ES-I3 (cell line): ENCODE data around the gene KLHL26.
"Not testable (repeated sequence)": the region's sequence is repeated elsewhere in the genome, so short reads cannot be mapped to it uniquely, and the experiment has no call there.

ENCODE experiments used
- H3K36me3 ChIP-seq: 2 replicates; pipeline ENCODE4 v1.6.1; 2013; ENCODE audit warnings: mild to moderate bottlenecking, low read length, control low read depth, moderate library complexity; ENCODE audit not compliant: insufficient read depth
- H3K4me1 ChIP-seq: 2 replicates; pipeline ENCODE4 v1.6.1; 2013; ENCODE audit warnings: mild to moderate bottlenecking, control low read depth, low read length; ENCODE audit not compliant: insufficient read depth
- H3K9ac ChIP-seq: 2 replicates; pipeline ENCODE4 v1.6.1; 2013; ENCODE audit warnings: low read depth, mild to moderate bottlenecking, low read length, moderate library complexity
- H3K9me3 ChIP-seq: 2 replicates; pipeline ENCODE4 v1.6.1; 2013; ENCODE audit warnings: mild to moderate bottlenecking, low read length, moderate library complexity; ENCODE audit not compliant: control insufficient read depth, insufficient read depth

Gene KLHL26

DNA sequence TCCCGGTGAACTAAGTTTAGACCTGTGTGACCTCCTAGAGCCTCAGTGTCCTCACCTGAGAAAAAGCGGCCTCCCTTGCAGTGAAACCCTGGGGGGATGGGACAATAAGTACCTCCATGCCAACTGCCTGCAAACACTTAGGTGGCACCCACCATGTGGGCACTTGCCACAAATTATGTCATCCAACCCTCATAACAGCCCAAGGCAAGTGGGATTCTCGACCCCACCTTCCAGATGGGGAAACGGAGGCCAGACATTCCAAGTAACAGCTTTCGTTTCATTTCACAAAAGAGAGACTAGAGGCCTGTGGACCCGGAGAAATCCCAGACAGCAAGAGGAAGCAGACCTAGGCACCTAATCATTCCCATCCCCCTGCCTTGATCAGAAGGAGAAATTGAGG lies 41.4 kb upstream of the KLHL26 start:
- Histone ChIP-seq H3K9me3 (no peaks in the 10 kb centered on the region), H3K4me1 (peaks cover 18% of the 10 kb centered on the region; the same call in 1 of the 2 replicates), H3K36me3 (no peaks in the 10 kb centered on the region), H3K9ac (no peak overlapping the region)

DNA sequence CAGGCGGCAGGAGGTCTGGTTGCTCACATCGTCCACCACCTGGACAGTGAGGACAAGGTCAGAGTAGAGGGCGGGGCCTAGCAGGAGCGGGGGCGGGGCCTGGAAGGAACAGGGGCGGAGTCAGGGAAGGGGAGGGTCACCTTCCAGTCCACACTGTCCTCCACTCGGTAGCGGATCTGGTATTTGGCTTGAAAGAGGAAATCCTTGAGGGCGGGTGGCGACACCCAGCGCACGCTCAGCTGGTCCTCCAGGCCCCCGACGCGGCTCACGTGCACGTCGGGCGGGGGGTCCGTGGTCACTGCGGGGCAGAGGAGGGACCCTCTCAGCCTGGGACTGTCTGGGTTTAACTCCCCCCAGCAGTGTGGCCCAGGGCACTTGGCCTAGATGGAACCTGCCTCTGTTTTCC lies 40.1 kb upstream of the KLHL26 start:
- Histone ChIP-seq H3K9me3 (no peaks in the 10 kb centered on the region), H3K36me3 (no peaks in the 10 kb centered on the region), H3K9ac (peak overlapping the region; percentile 34; the same call in 1 of the 2 replicates), H3K4me1 (peaks cover 14% of the 10 kb centered on the region; the same call in 1 of the 2 replicates)

DNA sequence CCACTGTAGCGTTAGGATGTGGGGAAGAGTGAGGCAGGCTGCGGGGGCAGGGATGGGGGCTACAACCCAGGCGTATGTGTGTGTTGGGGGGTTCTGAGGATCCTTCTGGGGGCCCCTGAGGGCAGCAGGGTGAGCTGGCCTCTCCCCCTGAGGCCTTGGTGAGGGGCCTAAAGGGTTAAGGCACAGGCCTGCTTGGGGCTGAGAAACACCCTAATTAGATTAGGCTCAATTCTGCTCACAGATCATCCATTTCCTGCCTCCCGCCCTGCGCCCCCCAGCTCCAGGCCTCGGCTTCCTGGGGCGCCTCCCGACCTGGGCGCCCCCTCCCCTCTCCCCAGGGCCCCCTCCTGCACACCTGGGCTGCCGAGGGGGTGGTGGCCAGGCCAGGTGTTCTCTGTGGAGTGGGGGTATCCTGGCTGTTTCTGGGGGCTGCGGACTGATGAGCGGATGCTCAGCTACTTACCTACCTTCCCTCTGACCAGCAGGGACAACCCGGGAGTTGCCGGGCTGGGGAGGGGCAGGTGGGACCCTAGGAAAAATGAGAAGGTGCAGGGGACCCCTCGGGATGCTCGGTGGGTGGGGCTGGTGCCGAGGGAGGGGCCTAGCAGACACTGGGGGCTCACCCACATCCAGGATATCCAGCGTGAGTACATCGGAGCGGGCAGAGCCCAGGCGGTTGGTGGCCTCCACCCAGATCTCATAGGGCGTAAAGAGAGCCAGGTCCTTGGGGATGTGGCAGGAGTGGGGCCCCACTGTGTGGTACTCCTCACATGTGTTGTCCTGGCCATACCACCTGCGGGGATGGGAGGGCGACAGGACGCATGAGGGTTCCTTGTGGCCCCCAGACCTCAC lies 38.8 kb upstream of the KLHL26 start:
- H3K36me3 ChIP-seq: no peaks in the 10 kb centered on the region
- H3K9me3 ChIP-seq: no peaks in the 10 kb centered on the region
- H3K9ac ChIP-seq: no peak overlapping the region
- peaks cover 14% of the 10 kb centered on the region; the same call in 1 of the 2 replicates for H3K4me1 ChIP-seq

DNA sequence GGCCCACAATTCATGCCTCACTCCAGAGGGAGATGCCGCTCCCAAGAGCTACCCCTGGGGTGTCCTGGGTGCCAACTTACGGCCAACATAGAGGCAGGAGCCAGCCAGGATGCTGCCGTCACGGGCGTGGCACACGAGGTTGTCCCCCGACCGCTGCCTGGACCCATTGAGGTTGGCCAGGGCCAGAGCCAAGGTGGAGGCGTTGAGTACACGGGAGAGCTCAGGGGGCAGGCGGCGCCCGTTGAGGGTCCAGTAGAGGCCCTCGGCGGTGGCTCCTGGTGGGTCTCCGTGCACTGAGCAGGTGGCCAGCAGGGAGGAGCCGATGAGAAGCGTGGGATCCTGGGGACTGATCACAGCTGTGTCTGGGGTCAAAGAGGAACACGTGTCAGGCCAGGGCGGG lies 37.3 kb upstream of the KLHL26 start:
- peaks cover 18% of the 10 kb centered on the region; the same call in 1 of the 2 replicates for H3K4me1 ChIP-seq
- no peaks in the 10 kb centered on the region for H3K36me3 ChIP-seq
- no peak overlapping the region for H3K9ac ChIP-seq
- no peaks in the 10 kb centered on the region for H3K9me3 ChIP-seq

DNA sequence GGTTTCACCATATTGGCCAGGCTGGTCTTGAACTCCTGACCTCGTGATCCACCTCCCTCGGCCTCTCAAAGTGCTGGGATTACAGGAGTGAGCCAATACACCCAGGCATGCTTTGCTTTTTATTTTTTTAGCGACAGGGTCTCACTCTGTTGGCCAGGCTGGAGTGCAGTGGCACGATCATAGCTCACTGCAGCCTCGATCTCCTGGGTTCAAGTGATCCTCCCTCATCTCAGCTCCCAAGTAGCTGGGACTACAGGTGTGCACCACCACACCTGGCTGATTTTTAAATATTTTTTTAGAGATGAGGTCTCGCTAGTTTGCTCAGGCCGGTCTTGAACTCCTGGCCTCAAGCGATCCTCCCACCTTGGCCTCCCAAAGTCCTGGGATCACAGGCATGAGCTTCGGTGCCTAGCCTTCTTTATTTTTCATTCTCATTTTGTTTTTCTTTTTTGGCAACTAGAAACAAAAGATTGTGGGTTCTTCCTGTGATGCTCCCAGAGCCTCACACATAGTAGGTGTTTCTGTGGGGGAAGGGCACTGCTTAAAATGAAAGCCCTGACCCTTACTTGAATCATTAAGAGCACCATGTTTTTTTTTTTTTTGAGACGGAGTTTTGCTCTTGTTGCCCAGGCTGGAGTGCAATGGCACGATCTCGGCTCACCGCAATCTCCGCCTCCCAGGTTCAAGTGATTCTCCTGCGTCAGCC lies 36.0 kb upstream of the KLHL26 start:
- not testable (repeated sequence) for H3K36me3 ChIP-seq, H3K9ac ChIP-seq
- H3K4me1 ChIP-seq: peaks cover 11% of the 10 kb centered on the region; the same call in 1 of the 2 replicates

DNA sequence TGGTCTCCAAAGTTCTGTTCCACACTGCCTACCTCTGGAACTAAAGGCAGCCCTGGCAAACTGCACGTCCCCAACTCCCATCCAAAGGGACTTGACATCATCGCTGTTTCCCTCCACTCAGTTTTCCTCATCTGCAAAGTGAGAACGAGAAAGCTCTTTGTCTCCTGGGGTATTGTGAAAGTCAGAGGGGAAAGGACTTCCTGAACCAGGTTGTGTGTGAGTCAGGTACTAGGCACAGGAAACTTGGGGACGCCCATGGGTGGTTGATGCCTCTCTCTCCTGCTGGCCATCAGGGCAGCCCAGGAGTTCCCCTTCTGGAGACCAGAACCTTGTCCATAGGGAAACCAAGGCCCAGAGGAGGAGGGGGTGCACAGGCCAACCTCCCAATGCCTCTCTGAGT lies 35.0 kb upstream of the KLHL26 start:
- Histone ChIP-seq H3K4me1 (peaks cover 8% of the 10 kb centered on the region; the same call in 1 of the 2 replicates), H3K9me3 (no peaks in the 10 kb centered on the region), H3K9ac (no peak overlapping the region), H3K36me3 (no peaks in the 10 kb centered on the region)

More for the DNA sequence above, 36.0 kb upstream of the KLHL26 start:
- H3K9me3 ChIP-seq: not testable (repeated sequence)

DNA sequence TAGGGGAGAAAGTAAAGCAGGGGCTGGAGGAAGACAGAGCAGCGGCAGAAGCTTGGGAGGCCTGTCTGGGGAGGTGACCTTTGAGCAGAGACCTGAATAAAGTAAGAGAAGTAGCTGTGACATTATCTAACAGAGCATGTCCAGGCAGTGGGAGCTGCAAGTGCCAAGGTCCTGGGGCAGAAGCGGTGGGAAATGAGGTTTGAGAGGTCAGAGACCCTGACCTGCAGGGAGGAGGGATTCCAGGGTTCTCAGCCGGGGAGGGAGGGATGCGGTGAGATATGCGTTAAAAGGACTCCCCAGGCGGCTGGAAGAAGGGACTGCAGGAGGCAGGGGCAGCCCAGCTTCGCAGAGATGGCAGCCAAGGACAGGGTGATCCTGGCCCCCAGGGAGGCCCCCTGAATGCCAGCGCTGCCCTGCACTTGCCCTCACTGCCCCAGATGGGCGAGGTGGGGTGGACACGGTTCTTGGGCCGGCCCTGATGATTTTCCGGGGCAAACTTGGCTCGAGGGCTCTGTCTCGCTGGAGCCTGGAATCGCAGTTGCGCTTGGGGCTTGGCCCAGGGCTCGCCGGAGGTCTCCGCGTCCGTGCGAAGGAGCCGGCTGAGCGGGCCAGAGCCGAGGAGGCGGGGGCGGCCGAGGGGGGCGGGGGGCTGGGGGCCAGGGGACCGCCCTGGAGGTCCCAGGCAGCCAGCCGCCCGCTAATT lies 33.4 kb upstream of the KLHL26 start:
- Histone ChIP-seq H3K4me1 (peaks cover 8% of the 10 kb centered on the region; the same call in 1 of the 2 replicates), H3K9ac (peak overlapping the region; percentile 27; the same call in 1 of the 2 replicates), H3K9me3 (no peaks in the 10 kb centered on the region), H3K36me3 (no peaks in the 10 kb centered on the region)

DNA sequence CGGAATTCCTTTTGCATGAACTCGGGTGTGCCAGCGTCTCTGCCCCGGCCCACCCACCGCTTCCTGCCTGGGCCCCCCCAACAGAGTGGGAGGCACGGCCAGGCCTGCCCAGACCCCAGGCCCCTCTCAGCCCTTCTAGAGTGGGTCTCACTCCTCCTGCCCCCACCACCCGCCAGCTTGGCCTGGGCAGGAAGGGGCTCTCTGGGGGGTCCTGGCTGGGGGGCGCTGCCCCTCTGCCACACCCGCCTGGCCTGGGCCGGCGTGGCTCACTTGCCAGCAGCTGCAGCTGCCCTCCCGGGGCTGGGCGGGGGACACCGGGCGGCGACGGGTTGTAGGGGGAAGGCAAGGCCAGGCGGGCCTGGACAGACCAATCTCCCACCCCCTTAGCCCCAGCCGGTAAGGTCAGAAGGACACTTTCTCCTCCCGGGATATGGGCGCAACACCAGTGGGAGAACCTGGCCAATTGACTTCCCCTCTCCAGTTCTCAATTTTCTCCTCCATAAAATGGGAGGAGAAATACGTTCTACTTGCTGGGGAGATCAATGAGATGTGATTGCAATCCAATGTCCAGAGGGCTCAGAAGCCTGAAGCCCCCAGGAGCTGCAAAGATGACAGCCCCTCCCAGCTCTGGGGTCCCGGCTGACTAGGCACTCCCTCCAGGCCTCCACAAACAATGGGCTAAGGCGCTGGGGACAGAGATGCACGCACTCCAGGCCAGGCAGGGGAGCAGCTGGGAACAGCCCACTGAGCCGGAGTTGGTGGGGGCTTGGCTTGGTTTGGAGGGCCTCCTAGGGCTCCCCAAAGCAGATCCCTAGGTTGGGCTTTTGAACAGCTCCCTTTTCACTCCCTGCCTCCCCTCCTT lies 32.6 kb upstream of the KLHL26 start:
- peak overlapping the region; percentile 27; the same call in 1 of the 2 replicates for H3K9ac ChIP-seq
- H3K4me1 ChIP-seq: peaks cover 8% of the 10 kb centered on the region; the same call in 1 of the 2 replicates
- no peaks in the 10 kb centered on the region for H3K36me3 ChIP-seq
- no peaks in the 10 kb centered on the region for H3K9me3 ChIP-seq

DNA sequence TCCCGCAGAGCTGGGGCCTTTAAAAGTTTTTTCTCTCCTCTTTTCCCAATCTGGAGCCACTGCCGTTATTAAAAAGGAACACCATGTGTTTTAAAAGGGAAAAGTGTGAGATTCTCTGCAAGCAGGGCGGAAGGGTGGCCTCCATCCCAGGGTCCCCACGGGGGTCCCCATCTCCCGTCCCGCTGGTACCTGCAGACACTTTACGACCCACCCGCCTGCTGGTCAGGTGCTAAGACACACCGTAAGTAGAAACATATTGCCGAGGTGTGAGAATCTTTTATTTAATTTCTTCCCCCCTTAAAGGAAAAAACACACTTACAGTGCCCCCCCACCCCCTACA lies 32.0 kb upstream of the KLHL26 start:
- Histone ChIP-seq H3K9ac (no peak overlapping the region), H3K36me3 (no peaks in the 10 kb centered on the region), H3K9me3 (no peaks in the 10 kb centered on the region), H3K4me1 (peaks cover 12% of the 10 kb centered on the region; the same call in 1 of the 2 replicates)

DNA sequence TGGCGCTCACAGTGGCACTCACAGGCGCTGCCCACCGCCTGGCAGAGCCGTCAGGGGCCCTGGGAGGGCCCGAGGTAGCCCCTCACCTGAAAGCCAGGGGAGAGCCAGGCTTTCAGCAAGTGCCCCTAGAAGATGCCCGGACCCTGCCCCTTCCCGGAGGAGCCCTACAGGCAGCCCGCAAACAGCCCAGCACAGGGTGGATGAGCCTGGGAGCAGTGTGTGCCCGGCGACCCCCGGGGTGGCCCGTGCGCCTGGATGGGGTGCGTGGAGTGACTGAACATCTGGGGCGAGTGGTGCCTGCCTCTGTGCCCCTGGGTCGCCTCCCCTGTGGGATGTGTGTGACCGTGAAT lies 31.7 kb upstream of the KLHL26 start:
- H3K9ac ChIP-seq: no peak overlapping the region; the same call in 1 of the 2 replicates
- no peaks in the 10 kb centered on the region for H3K36me3 ChIP-seq
- no peaks in the 10 kb centered on the region for H3K9me3 ChIP-seq
- peaks cover 16% of the 10 kb centered on the region for H3K4me1 ChIP-seq

DNA sequence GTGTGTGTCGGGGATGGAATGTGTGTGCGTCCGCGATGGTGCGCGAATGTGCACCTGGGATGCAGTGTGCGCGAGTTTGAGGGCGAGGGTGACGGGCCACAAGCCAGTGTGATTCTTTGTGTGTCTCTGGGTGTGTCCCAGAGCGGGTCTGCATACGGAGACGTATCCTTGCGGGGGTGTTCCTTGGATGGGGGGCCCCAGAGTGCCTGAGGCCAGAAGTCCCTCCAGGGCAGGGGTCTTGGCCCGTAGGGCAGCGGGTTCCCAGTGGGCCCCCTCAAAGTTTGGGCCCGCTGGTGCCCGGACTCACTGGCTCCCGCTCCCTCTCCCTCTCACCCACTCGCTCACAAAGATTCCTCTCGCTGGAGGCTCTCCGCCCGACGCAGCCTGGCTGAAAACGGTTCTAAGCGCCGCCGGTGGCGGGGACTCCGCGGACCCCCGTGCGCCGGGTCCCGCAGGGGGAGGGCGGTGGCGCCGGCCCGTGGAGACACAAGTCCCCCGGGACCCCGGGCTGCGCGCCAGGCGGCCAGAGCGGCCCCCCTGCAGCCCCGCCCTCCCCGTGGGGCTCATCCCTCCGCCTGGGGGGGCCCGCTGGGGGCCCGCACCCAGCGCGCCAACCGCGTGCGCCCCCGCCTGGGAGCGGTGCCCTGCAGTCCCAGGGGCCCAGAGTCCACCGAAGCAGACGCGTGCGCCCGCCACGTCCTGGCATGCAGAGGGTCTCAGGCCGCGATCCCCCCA lies 31.1 kb upstream of the KLHL26 start:
- H3K9ac ChIP-seq: 0 out of 2 replicates have a peak overlapping the region, but pooled peaks have one; percentile 1
- H3K9me3 ChIP-seq: no peaks in the 10 kb centered on the region
- peaks cover 19% of the 10 kb centered on the region for H3K4me1 ChIP-seq
- H3K36me3 ChIP-seq: no peaks in the 10 kb centered on the region

DNA sequence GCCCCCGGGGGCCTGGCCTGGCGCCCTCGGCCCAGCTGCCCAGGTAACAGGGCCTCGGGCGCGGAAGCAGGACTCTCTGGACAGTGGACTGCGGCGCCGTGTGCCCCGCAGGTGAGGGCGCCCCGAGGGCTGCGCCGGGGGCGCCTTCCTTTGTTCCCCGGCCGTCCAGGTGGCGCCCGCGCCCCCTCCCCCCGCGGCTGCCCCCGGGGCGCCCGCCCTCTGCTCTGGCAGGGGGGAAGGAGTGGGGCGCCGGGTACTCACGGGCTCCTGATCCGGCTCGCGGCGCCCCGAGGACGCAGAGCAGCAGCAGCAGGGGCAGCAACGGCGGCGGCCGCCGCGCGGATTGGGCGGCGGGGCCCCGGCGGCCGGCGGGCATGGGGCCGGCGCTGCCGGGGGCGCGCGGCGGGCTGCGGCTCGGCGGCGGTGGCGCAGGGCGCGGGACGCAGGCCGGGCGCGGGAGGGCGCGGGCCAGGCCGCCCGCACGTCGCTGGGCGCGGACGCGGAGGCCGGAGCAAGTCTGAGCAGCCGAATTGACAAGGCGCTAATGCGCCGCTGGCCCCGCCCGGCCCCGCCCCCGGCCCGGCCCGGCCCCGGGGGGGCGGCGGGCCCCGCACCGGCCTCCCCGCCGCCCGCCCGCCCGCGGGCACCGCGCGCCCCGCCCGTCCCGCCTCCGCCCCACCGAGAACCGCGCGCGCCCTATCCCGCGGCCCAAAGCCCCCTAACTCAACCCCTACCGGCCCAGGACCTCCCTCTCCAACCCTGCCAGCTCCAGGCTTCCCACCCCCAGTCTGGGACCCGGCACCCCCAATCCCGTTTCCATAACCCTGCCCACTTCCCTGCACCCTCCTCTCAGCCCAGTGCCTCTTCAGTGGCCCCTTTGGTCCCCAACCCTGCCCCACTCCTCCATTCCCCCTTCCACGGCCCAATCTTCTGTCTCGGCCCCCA lies 30.3 kb upstream of the KLHL26 start, which contains the start of gene CRLF1:
TSS of gene CRLF1 (minus strand) at position 519 of the 945 bp plus-strand sequence. CDS start at position 376, 143 bp downstream.
- peaks cover 23% of the 10 kb centered on the region for H3K4me1 ChIP-seq
- no peaks in the 10 kb centered on the region for H3K36me3 ChIP-seq
- no peaks in the 10 kb centered on the region for H3K9me3 ChIP-seq
- peak within 1 kb of the TSS; percentile 9; the same call in 1 of the 2 replicates for H3K9ac ChIP-seq
